ENCODE measurements around the gene SASH1. TPM values are rescaled to one million over a fixed set of nuclear protein-coding genes. Genes with fewer than 3 reads are reported as not detected.

The SASH1 gene
- total RNA-seq, 1 experiment from 2014 or later, result 11.7 TPM

- no peak for TF ChIP-seq TCF7L2 (IDR thresholded peaks at IDR 0.05; ENCODE audit: borderline replicate concordance, extremely low read depth, insufficient read depth, insufficient read length)
- TF ChIP-seq RAD21 (IDR thresholded peaks at IDR 0.05; ENCODE audit: low read depth), result no peak
- no peak for TF ChIP-seq CEBPB (IDR thresholded peaks at IDR 0.05; ENCODE audit: low read depth)
Observed at GRCh38 chr6:148323344-148323743, 19.3 kb upstream of the SASH1 start (continued).

- H3K27me3 ChIP-seq (ENCODE audit: insufficient read depth, low read length), result no peaks in the 10 kb centered on the region
- ATAC-seq, result no peak
- H3K36me3 ChIP-seq (ENCODE audit: control insufficient read depth in 1 of 2, insufficient read depth in 2 of 2, low read length in 2 of 2), result no peaks in the 10 kb centered on the region
- H3K79me2 ChIP-seq (ENCODE audit: insufficient read depth, low read length), result no peaks in the 10 kb centered on the region
- H4K20me1 ChIP-seq (ENCODE audit: insufficient read depth), result no peaks in the 10 kb centered on the region
- H3K4me2 ChIP-seq (ENCODE audit: low read length), result no peak overlapping the region
- no peaks in the 10 kb centered on the region; a peak in 1 of 4 replicates for H3K4me1 ChIP-seq (ENCODE audit: control insufficient read depth in 1 of 2, insufficient read depth in 2 of 2, low read length in 2 of 2)
- ChIA-PET RAD21 (ENCODE audit: low non-redundant PET in 1 of 2, low total read pairs in 2 of 2, uncharacterized antibody in 2 of 2, unreplicated experiment in 2 of 2) (no interaction called here), POLR2A (no interaction called here), CTCF (no interaction called here)
- no peak overlapping the region for H3K9ac ChIP-seq (ENCODE audit: low read length)
- H3K9me2 ChIP-seq (ENCODE audit: insufficient read depth), result no peaks in the 10 kb centered on the region
- no TSS peak for BruUV-seq (replicated peaks)
- TF ChIP-seq POLR2A (IDR thresholded peaks at IDR 0.05; ENCODE audit: borderline replicate concordance, extremely low read depth, insufficient read depth, insufficient read length), result no peak
- TF ChIP-seq MAX (IDR thresholded peaks at IDR 0.05), result no peak
- TF ChIP-seq TCF7L2 (IDR thresholded peaks at IDR 0.05; ENCODE audit: borderline replicate concordance, extremely low read depth, insufficient read depth, insufficient read length), result no peak
- no peak for TF ChIP-seq RAD21 (IDR thresholded peaks at IDR 0.05; ENCODE audit: low read depth)
- TF ChIP-seq SP1 (IDR thresholded peaks at IDR 0.05; ENCODE audit: low read depth), result no peak
- no peak overlapping the region for H3K27ac ChIP-seq (ENCODE audit: low read depth, low read length)
- no peak overlapping the region for H2AFZ ChIP-seq (ENCODE audit: low read depth, low read length, poor library complexity, severe bottlenecking)
- H3K9me3 ChIP-seq (ENCODE audit: control insufficient read depth in 1 of 2, insufficient read depth in 1 of 2, low read depth in 1 of 2, low read length in 2 of 2), result no peaks in the 10 kb centered on the region
- DNase-seq (ENCODE audit: low read depth, low spot score), result no peak
- H3K4me3 ChIP-seq (replicated peaks in 1 of 2; ENCODE audit: low read depth in 1 of 2, low read length in 2 of 2), result no peak overlapping the region
- intact Hi-C loops (cut with micrococcal nuclease), result no loop called here
Observed at GRCh38 chr6:148324297-148324985, 18.2 kb upstream of the SASH1 start.

GRCh38 chr6:148325316-148326068 is 17.1 kb upstream of the SASH1 start:
- intact Hi-C loops (cut with micrococcal nuclease), result no loop called here
- no peaks in the 10 kb centered on the region for H3K36me3 ChIP-seq (ENCODE audit: control insufficient read depth in 1 of 2, insufficient read depth in 2 of 2, low read length in 2 of 2)
- no peak for DNase-seq (ENCODE audit: low read depth, low spot score)
- no peaks in the 10 kb centered on the region for H4K20me1 ChIP-seq (ENCODE audit: insufficient read depth)
- CTCF ChIA-PET, result no interaction called here
- no peak overlapping the region for H3K4me2 ChIP-seq (ENCODE audit: low read length)
- H3K27ac ChIP-seq (ENCODE audit: low read depth, low read length), result no peak overlapping the region
- no peak overlapping the region for H3K9ac ChIP-seq (ENCODE audit: low read length)
- H2AFZ ChIP-seq (ENCODE audit: low read depth, low read length, poor library complexity, severe bottlenecking), result no peak overlapping the region
- no peaks in the 10 kb centered on the region for H3K9me2 ChIP-seq (ENCODE audit: insufficient read depth)
- H3K9me3 ChIP-seq (ENCODE audit: control insufficient read depth in 1 of 2, insufficient read depth in 1 of 2, low read depth in 1 of 2, low read length in 2 of 2), result no peaks in the 10 kb centered on the region
- H3K27me3 ChIP-seq (ENCODE audit: insufficient read depth, low read length), result no peaks in the 10 kb centered on the region
- POLR2A ChIA-PET, result no interaction called here
- RAD21 ChIA-PET (ENCODE audit: low non-redundant PET in 1 of 2, low total read pairs in 2 of 2, uncharacterized antibody in 2 of 2, unreplicated experiment in 2 of 2), result no interaction called here
- H3K4me1 ChIP-seq (ENCODE audit: control insufficient read depth in 1 of 2, insufficient read depth in 2 of 2, low read length in 2 of 2), result no peaks in the 10 kb centered on the region; a peak in 1 of 4 replicates
- no peak for ATAC-seq
- no peak overlapping the region for H3K4me3 ChIP-seq (replicated peaks in 1 of 2; ENCODE audit: low read depth in 1 of 2, low read length in 2 of 2)
- H3K79me2 ChIP-seq (ENCODE audit: insufficient read depth, low read length), result no peaks in the 10 kb centered on the region
- BruUV-seq (replicated peaks), result no TSS peak
- TF ChIP-seq SP1 (IDR thresholded peaks at IDR 0.05; ENCODE audit: low read depth) (no peak), ZNF274 (IDR thresholded peaks at IDR 0.05; ENCODE audit: low read depth, low read length) (no peak), TCF7L2 (IDR thresholded peaks at IDR 0.05; ENCODE audit: borderline replicate concordance, extremely low read depth, insufficient read depth, insufficient read length) (no peak), CTCF (IDR thresholded peaks at IDR 0.05 in 2 of 3, conservative IDR thresholded peaks at IDR 0.05 in 1 of 3; ENCODE audit: borderline replicate concordance in 1 of 3, insufficient read depth in 1 of 3, low read depth in 2 of 3, low read length in 2 of 3) (no peak), SRF (IDR thresholded peaks at IDR 0.05; ENCODE audit: low read depth) (no peak), REST (IDR thresholded peaks at IDR 0.05; ENCODE audit: low read depth) (no peak)
